Measurements from ENCODE around the gene ACTR6.
"Not testable (repeated sequence)": the region's sequence is repeated elsewhere in the genome, so short reads cannot be mapped to it uniquely, and the experiment has no call there.

The ACTR6 gene

GRCh38 chr12:100184549-100185145 lies 16.0 kb upstream of the ACTR6 start:
- no peak for DNase-seq (ENCODE audit: low read depth, low spot score)

GRCh38 chr12:100185361-100185894 lies 15.2 kb upstream of the ACTR6 start:
- DNase-seq (ENCODE audit: low read depth, low spot score) = no peak

GRCh38 chr12:100186071-100186470 lies 14.5 kb upstream of the ACTR6 start:
- DNase-seq (ENCODE audit: low read depth, low spot score) = no peak

- DNase-seq (ENCODE audit: low read depth, low spot score) = no peak
These were observed 13.5 kb upstream of the ACTR6 start for GRCh38 chr12:100187068-100187467.

- DNase-seq (ENCODE audit: low read depth, low spot score) = no peak
These were observed 12.6 kb upstream of the ACTR6 start for GRCh38 chr12:100187857-100188519.

GRCh38 chr12:100188888-100189635 lies 11.6 kb upstream of the ACTR6 start:
- not testable (repeated sequence) for DNase-seq (ENCODE audit: low read depth, low spot score)

GRCh38 chr12:100189636-100190394 lies 10.8 kb upstream of the ACTR6 start:
- no peak for DNase-seq (ENCODE audit: low read depth, low spot score)

GRCh38 chr12:100193085-100193484 lies 7.5 kb upstream of the ACTR6 start:
- DNase-seq (ENCODE audit: low read depth, low spot score) = no peak

GRCh38 chr12:100197486-100197885 lies 3.1 kb upstream of the ACTR6 start:
- no peak for DNase-seq (ENCODE audit: low read depth, low spot score)

- no peak for DNase-seq (ENCODE audit: low read depth, low spot score)
These were observed 1.6 kb upstream of the ACTR6 start for GRCh38 chr12:100199023-100199346.

- DNase-seq (ENCODE audit: low read depth, low spot score) = no peak
These were observed 1.1 kb upstream of the ACTR6 start for GRCh38 chr12:100199347-100200149.

- no peak for DNase-seq (ENCODE audit: low read depth, low spot score)
These were observed 1.2 kb downstream of the ACTR6 start for GRCh38 chr12:100201604-100202423.

- no peak for DNase-seq (ENCODE audit: low read depth, low spot score)
These were observed 6.7 kb downstream of the ACTR6 start for GRCh38 chr12:100207311-100207710.

- no peak for DNase-seq (ENCODE audit: low read depth, low spot score)
These were observed 8.2 kb downstream of the ACTR6 start for GRCh38 chr12:100208834-100209233.

- no peak for DNase-seq (ENCODE audit: low read depth, low spot score)
These were observed 11.1 kb downstream of the ACTR6 start for GRCh38 chr12:100211698-100212097.

GRCh38 chr12:100213016-100213891 lies 12.6 kb downstream of the ACTR6 start:
- DNase-seq (ENCODE audit: low read depth, low spot score) = no peak

GRCh38 chr12:100214518-100214917 lies 13.9 kb downstream of the ACTR6 start:
- no peak for DNase-seq (ENCODE audit: low read depth, low spot score)

- no peak for DNase-seq (ENCODE audit: low read depth, low spot score)
These were observed 14.6 kb downstream of the ACTR6 start for GRCh38 chr12:100215209-100215608.

GRCh38 chr12:100216337-100216736 lies 15.7 kb downstream of the ACTR6 start:
- DNase-seq (ENCODE audit: low read depth, low spot score) = no peak
